Endothelial cell (in vitro differentiated cells): ENCODE data around the gene RERE. TPM values are rescaled to one million over a fixed set of nuclear protein-coding genes. Genes with fewer than 3 reads are reported as not detected.
"Not testable (repeated sequence)": the region's sequence is repeated elsewhere in the genome, so short reads cannot be mapped to it uniquely, and the experiment has no call there.

Source experiments
- DNase-seq: peaks from one replicate; pipeline ENCODE4 v3.0.0; 2021; ENCODE audit warnings: low spot score
- H3K27ac Mint-ChIP-seq: one replicate; pipeline ENCODE4 v1.8.0; 2021; ENCODE audit warnings: mixed read lengths, inconsistent platforms; ENCODE audit not compliant: unreplicated experiment
- H3K27me3 Mint-ChIP-seq: one replicate; pipeline ENCODE4 v1.8.0; 2021; ENCODE audit warnings: mild to moderate bottlenecking, moderate library complexity, mixed read lengths, inconsistent platforms; ENCODE audit not compliant: unreplicated experiment
- H3K36me3 Mint-ChIP-seq: one replicate; pipeline ENCODE4 v1.8.0; 2021; ENCODE audit warnings: mild to moderate bottlenecking, low read depth, mixed read lengths, inconsistent platforms; ENCODE audit not compliant: unreplicated experiment
- H3K4me1 Mint-ChIP-seq: one replicate; pipeline ENCODE4 v1.8.0; 2021; ENCODE audit warnings: mild to moderate bottlenecking, mixed read lengths, inconsistent platforms; ENCODE audit not compliant: unreplicated experiment
- H3K4me3 Mint-ChIP-seq: one replicate; pipeline ENCODE4 v1.8.0; 2021; ENCODE audit warnings: mild to moderate bottlenecking, mixed read lengths, inconsistent platforms; ENCODE audit not compliant: unreplicated experiment
- H3K9me3 Mint-ChIP-seq: one replicate; pipeline ENCODE4 v1.8.0; 2021; ENCODE audit warnings: mixed read lengths, inconsistent platforms; ENCODE audit not compliant: unreplicated experiment
- CTCF ChIP-seq: fragments of 200-600 bp; sonication (generic); IDR thresholded peaks from one replicate; pipeline ENCODE4 v1.5.0; 2021; ENCODE audit warnings: antibody characterized with exemption; ENCODE audit not compliant: unreplicated experiment
- total RNA-seq: library from RNA; stranded (reverse); fragmentation: NEBNext Ultra II Directional; extraction: Animal tissue kit (Norgen Biotek cat#: 25700); gene quantifications from one replicate; pipeline ENCODE4 v1.2.1, GENCODE V29; 2021; ENCODE audit not compliant: unreplicated experiment

RERE gene
- total RNA-seq, 1 donor from 2014 or later: 115 TPM

DNA sequence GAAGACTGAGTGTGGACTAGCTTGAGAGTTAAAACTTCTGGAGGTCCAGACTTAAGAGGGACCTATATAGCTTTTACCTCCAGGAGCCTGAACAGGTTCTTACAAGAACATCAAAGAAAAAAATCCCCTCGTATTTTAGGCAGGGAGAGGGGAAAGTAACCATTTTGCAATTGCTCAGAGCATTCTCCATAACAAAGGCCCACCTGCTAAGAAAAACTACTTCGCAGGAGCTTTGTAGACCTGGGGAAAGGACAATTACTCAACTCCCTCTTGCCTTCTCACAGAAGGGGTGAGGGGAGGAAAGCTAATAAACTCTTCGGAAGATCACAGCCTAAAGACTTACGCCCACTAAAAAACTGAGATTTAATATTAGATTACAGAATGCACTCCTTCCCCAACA, 86.3 kb downstream of the RERE start:
- DNase-seq: no peak
- H3K4me1 Mint-ChIP-seq: peaks cover 5% of the 10 kb centered on the region

GRCh38 chr1:8728464-8728863, 89.0 kb downstream of the RERE start:
- no peaks in the 10 kb centered on the region for H3K4me1 Mint-ChIP-seq
- no peaks in the 10 kb centered on the region for H3K9me3 Mint-ChIP-seq
- DNase-seq: no peak
- TF ChIP-seq CTCF: no peak
- H3K27me3 Mint-ChIP-seq: no peaks in the 10 kb centered on the region
- peaks cover 13% of the 10 kb centered on the region for H3K36me3 Mint-ChIP-seq
- H3K27ac Mint-ChIP-seq: no peak overlapping the region
- no peak overlapping the region for H3K4me3 Mint-ChIP-seq

More for the DNA sequence above, 86.3 kb downstream of the RERE start:
- Mint-ChIP-seq H3K27me3 (no peaks in the 10 kb centered on the region), H3K9me3 (no peaks in the 10 kb centered on the region), H3K4me3 (no peak overlapping the region), H3K36me3 (peaks cover 13% of the 10 kb centered on the region), H3K27ac (peak overlapping the region; percentile 59)
- no peak for TF ChIP-seq CTCF

DNA sequence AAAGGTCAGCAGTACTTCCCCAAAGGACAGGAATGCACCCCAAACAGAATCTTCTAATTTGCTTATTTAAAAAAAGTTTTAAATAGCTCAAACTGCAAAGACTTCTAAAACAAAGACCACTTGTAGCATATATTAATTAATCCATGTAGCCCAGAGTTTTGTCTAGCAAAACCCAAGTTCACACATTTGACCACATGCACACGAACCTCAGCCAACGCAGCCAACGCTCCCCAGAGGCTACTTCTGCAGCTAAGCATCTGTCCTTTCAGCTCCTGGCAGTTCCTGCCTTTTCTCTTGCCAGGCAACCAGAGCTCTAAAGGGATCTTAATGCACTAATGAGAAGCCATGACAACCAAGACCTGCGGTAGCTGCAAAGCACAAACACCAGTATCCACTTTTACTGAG, 89.6 kb downstream of the RERE start:
- no peak for TF ChIP-seq CTCF

DNA sequence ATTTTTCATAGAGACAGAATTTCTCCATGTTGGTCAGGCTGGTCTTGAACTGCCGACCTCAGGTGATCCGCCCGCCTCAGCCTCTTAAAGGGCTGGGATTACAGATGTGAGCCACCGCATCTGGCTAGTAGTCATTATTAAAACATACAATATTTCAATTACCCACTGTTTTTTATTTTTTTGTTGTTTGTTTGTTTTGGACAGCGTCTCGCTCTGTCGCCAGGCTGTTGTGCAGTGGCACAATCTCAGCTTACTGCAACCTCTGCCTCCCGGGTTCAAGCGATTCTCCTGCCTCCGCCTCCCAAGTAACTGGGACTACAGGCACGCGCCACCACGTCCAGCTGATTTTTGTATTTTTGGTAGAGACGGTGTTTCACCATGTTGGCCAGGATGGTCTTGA, 90.1 kb downstream of the RERE start:
- not testable (repeated sequence) for DNase-seq, H3K9me3 Mint-ChIP-seq, H3K27me3 Mint-ChIP-seq, H3K4me3 Mint-ChIP-seq, H3K27ac Mint-ChIP-seq, H3K4me1 Mint-ChIP-seq
- H3K36me3 Mint-ChIP-seq: peaks cover 13% of the 10 kb centered on the region

More for the DNA sequence above, 89.6 kb downstream of the RERE start:
- no peak for DNase-seq
- Mint-ChIP-seq H3K36me3 (peaks cover 13% of the 10 kb centered on the region), H3K27me3 (no peaks in the 10 kb centered on the region), H3K9me3 (no peaks in the 10 kb centered on the region), H3K4me1 (peaks cover 2% of the 10 kb centered on the region), H3K27ac (no peak overlapping the region), H3K4me3 (no peak overlapping the region)

DNA sequence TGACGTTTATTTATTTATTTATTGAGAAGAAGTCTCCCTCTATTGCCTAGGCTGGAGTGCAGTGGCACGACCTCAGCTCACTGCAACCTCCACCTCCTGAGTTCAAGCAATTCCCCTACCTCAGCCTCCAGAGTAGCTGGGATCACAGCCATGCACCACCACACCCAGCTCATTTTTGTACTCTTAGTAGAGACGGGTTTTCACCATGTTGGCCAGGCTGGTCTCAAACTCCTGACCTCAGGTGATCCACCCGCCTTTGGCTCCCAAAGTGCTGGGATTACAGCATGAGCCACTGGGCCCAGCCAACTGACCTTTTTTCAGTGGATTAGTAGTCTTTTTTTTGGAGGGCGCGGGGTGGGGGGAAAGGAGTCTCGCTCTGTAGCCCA, 90.6 kb downstream of the RERE start:
- H3K4me1 Mint-ChIP-seq, H3K4me3 Mint-ChIP-seq, H3K27me3 Mint-ChIP-seq, H3K27ac Mint-ChIP-seq, H3K9me3 Mint-ChIP-seq, DNase-seq: not testable (repeated sequence)
- peak; percentile 18 for TF ChIP-seq CTCF
- peaks cover 13% of the 10 kb centered on the region for H3K36me3 Mint-ChIP-seq

GRCh38 chr1:8723010-8723409, 94.4 kb downstream of the RERE start:
- H3K9me3 Mint-ChIP-seq: no peaks in the 10 kb centered on the region

More at GRCh38 chr1:8723010-8723409, 94.4 kb downstream of the RERE start:
- no peak for DNase-seq
- peaks cover 5% of the 10 kb centered on the region for H3K36me3 Mint-ChIP-seq
- no peak for TF ChIP-seq CTCF
- peaks cover 11% of the 10 kb centered on the region for H3K4me1 Mint-ChIP-seq
- H3K4me3 Mint-ChIP-seq: no peak overlapping the region
- H3K27me3 Mint-ChIP-seq: peaks cover 2% of the 10 kb centered on the region
- no peak overlapping the region for H3K27ac Mint-ChIP-seq
